Mononuclear cell (primary cell): ENCODE results near the gene TVP23A. TPM values are rescaled to one million over a fixed set of nuclear protein-coding genes. Genes with fewer than 3 reads are reported as not detected.

Experiments used
- H3K27me3 ChIP-seq: 2 replicates; pipeline ENCODE4 v1.6.0; 2011; ENCODE audit warnings: low read length, control low read depth; ENCODE audit not compliant: insufficient read depth
- H3K4me1 ChIP-seq: 2 replicates; pipeline ENCODE4 v1.5.1; 2011; ENCODE audit warnings: mild to moderate bottlenecking, low read length, control low read depth; ENCODE audit not compliant: insufficient read depth
- H3K4me3 ChIP-seq: 2 replicates; pipeline ENCODE4 v1.5.1; 2011; ENCODE audit warnings: mild to moderate bottlenecking, low read length, moderate library complexity
- H3K9me3 ChIP-seq: 2 replicates; pipeline ENCODE4 v1.5.1; 2011; ENCODE audit warnings: low read depth, mild to moderate bottlenecking, control low read depth, low read length
- total RNA-seq: library from RNA; depleted of rRNA; stranded (reverse); fragments of >200 nt; gene quantifications from one replicate; pipeline ENCODE4 v1.2.3, GENCODE V29; 2012

Gene TVP23A
- total RNA-seq: not detected

GRCh38 chr16:10817963-10818941, at the start of gene TVP23A:
TVP23A (minus strand) TSS chr16:10818794; CDS start chr16:10818493, 301 bp downstream.
- Histone ChIP-seq H3K4me1 (peaks cover under 1% of the 10 kb centered on the region), H3K4me3 (no peak within 1 kb of the TSS), H3K9me3 (no peaks in the 10 kb centered on the region), H3K27me3 (no peaks in the 10 kb centered on the region)

- Histone ChIP-seq H3K27me3 (no peaks in the 10 kb centered on the region), H3K4me3 (no peak overlapping the region), H3K4me1 (peaks cover 76% of the 10 kb centered on the region), H3K9me3 (no peaks in the 10 kb centered on the region)
These were observed 49.6 kb upstream of the TVP23A start for GRCh38 chr16:10868104-10868595.

GRCh38 chr16:10867199-10867598, 48.6 kb upstream of the TVP23A start:
- Histone ChIP-seq H3K4me1 (peaks cover 80% of the 10 kb centered on the region), H3K27me3 (no peaks in the 10 kb centered on the region), H3K9me3 (no peaks in the 10 kb centered on the region), H3K4me3 (no peak overlapping the region)

- H3K9me3 ChIP-seq: no peaks in the 10 kb centered on the region
- H3K4me1 ChIP-seq: peaks cover 74% of the 10 kb centered on the region
- no peak overlapping the region for H3K4me3 ChIP-seq
- no peaks in the 10 kb centered on the region for H3K27me3 ChIP-seq
These were observed 47.7 kb upstream of the TVP23A start for GRCh38 chr16:10865991-10866966.

GRCh38 chr16:10862438-10862837, 43.8 kb upstream of the TVP23A start:
- Histone ChIP-seq H3K4me1 (peaks cover 36% of the 10 kb centered on the region), H3K27me3 (no peaks in the 10 kb centered on the region), H3K9me3 (no peaks in the 10 kb centered on the region), H3K4me3 (no peak overlapping the region)

GRCh38 chr16:10859658-10860057, 41.1 kb upstream of the TVP23A start:
- Histone ChIP-seq H3K4me1 (peaks cover 15% of the 10 kb centered on the region), H3K4me3 (no peak overlapping the region), H3K27me3 (no peaks in the 10 kb centered on the region), H3K9me3 (no peaks in the 10 kb centered on the region)

- H3K27me3 ChIP-seq: no peaks in the 10 kb centered on the region
- H3K4me3 ChIP-seq: no peak overlapping the region
- H3K9me3 ChIP-seq: no peaks in the 10 kb centered on the region
- peaks cover 15% of the 10 kb centered on the region for H3K4me1 ChIP-seq
These were observed 40.4 kb upstream of the TVP23A start for GRCh38 chr16:10859020-10859419.

GRCh38 chr16:10858203-10858602, 39.6 kb upstream of the TVP23A start:
- H3K27me3 ChIP-seq: no peaks in the 10 kb centered on the region
- H3K4me3 ChIP-seq: no peak overlapping the region
- peaks cover 14% of the 10 kb centered on the region for H3K4me1 ChIP-seq
- H3K9me3 ChIP-seq: no peaks in the 10 kb centered on the region

GRCh38 chr16:10856042-10856441, 37.4 kb upstream of the TVP23A start:
- Histone ChIP-seq H3K4me1 (peaks cover 18% of the 10 kb centered on the region), H3K27me3 (no peaks in the 10 kb centered on the region), H3K9me3 (no peaks in the 10 kb centered on the region), H3K4me3 (no peak overlapping the region)

- Histone ChIP-seq H3K27me3 (no peaks in the 10 kb centered on the region), H3K9me3 (no peaks in the 10 kb centered on the region), H3K4me1 (peaks cover 44% of the 10 kb centered on the region), H3K4me3 (no peak overlapping the region)
These were observed 34.4 kb upstream of the TVP23A start for GRCh38 chr16:10852948-10853347.

- peaks cover 51% of the 10 kb centered on the region for H3K4me1 ChIP-seq
- H3K4me3 ChIP-seq: no peak overlapping the region
- H3K27me3 ChIP-seq: no peaks in the 10 kb centered on the region
- no peaks in the 10 kb centered on the region for H3K9me3 ChIP-seq
These were observed 33.7 kb upstream of the TVP23A start for GRCh38 chr16:10852286-10852685.

GRCh38 chr16:10851512-10851911, 32.9 kb upstream of the TVP23A start:
- Histone ChIP-seq H3K4me1 (peaks cover 59% of the 10 kb centered on the region), H3K27me3 (no peaks in the 10 kb centered on the region), H3K9me3 (no peaks in the 10 kb centered on the region), H3K4me3 (no peak overlapping the region)

GRCh38 chr16:10850478-10850850, 31.9 kb upstream of the TVP23A start:
- Histone ChIP-seq H3K27me3 (no peaks in the 10 kb centered on the region), H3K9me3 (no peaks in the 10 kb centered on the region), H3K4me1 (peaks cover 69% of the 10 kb centered on the region), H3K4me3 (no peak overlapping the region)

- Histone ChIP-seq H3K4me3 (no peak overlapping the region), H3K27me3 (no peaks in the 10 kb centered on the region), H3K4me1 (peaks cover 69% of the 10 kb centered on the region), H3K9me3 (no peaks in the 10 kb centered on the region)
These were observed 31.3 kb upstream of the TVP23A start for GRCh38 chr16:10849736-10850477.
